HepG2 (cell line): ENCODE data around the gene ATP1B2.

Source experiments
- CREB1 ChIP-seq, 2 experiments: fragments of 450-650 bp in 1 of 2; IDR thresholded peaks; 2 replicates each; pipeline ENCODE4 v1.6.1; 2016 to 2017; ENCODE audit warnings: control low read depth in 1 of 2, mild to moderate bottlenecking in 1 of 2, missing compliant biosample characterization in 1 of 2, missing genetic modification characterization in 1 of 2
- CTCF ChIP-seq: sonication (generic); formaldehyde crosslinking; IDR thresholded peaks from 2 replicates; pipeline ENCODE4 v1.5.0; 2020; ENCODE audit warnings: mild to moderate bottlenecking, missing genetic modification reagents, moderate library complexity
- ETS1 ChIP-seq: sonication (generic); formaldehyde crosslinking; IDR thresholded peaks from 2 replicates; pipeline ENCODE4 v1.4.0; 2020; ENCODE audit warnings: missing genetic modification reagents
- EZH2 ChIP-seq: conservative IDR thresholded peaks from 2 replicates; pipeline ENCODE4 v1.6.1; 2012; ENCODE audit warnings: mild to moderate bottlenecking, low read depth, low read length, moderate library complexity
- TCF7L2 ChIP-seq: IDR thresholded peaks from 2 replicates; pipeline ENCODE4 v1.6.1; 2011; ENCODE audit warnings: mild to moderate bottlenecking, low read depth, low read length, moderate library complexity
- YEATS2 ChIP-seq: sonication (generic); formaldehyde crosslinking; IDR thresholded peaks from 2 replicates; pipeline ENCODE4 v1.4.0; 2020; ENCODE audit warnings: missing genetic modification reagents, borderline replicate concordance
- ZNF362 ChIP-seq: sonication (generic); formaldehyde crosslinking; IDR thresholded peaks from 2 replicates; pipeline ENCODE4 v1.4.0; 2020; ENCODE audit warnings: missing genetic modification reagents, mild to moderate bottlenecking, borderline replicate concordance
- ZNF550 ChIP-seq: sonication (generic); formaldehyde crosslinking; IDR thresholded peaks from 2 replicates; pipeline ENCODE4 v1.4.0; 2020; ENCODE audit warnings: mild to moderate bottlenecking, missing genetic modification reagents, borderline replicate concordance
- ZNF580 ChIP-seq: IDR thresholded peaks from 2 replicates; pipeline ENCODE4 v1.6.1; 2016; ENCODE audit warnings: low read depth, borderline replicate concordance
- TF ChIP-seq, protein P1 (sequence below): IDR thresholded peaks from 2 replicates; pipeline ENCODE4 v1.6.1; 2012; ENCODE audit warnings: inconsistent platforms

- TF ChIP-seq, protein P1, sequence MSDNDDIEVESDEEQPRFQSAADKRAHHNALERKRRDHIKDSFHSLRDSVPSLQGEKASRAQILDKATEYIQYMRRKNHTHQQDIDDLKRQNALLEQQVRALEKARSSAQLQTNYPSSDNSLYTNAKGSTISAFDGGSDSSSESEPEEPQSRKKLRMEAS: no peak
- TF ChIP-seq CTCF (CRISPR knock-in tag) (no peak), ETS1 (CRISPR knock-in tag) (no peak), YEATS2 (CRISPR knock-in tag) (no peak), ZNF550 (no peak), ZNF362 (no peak), ZNF580 (CRISPR knock-in tag) (no peak), TCF7L2 (no peak), EZH2 (no peak), CREB1 (IDR thresholded peaks at IDR 0.05) (no peak), CREB1 (CRISPR knock-in tag; IDR thresholded peaks at IDR 0.05) (no peak)
These were observed 34.3 kb downstream of the ATP1B2 start for GRCh38 chr17:7684851-7685532.
